ENCODE results near the gene FAT4. TPM values are rescaled to one million over a fixed set of nuclear protein-coding genes. Genes with fewer than 3 reads are reported as not detected.

Gene FAT4
- total RNA-seq, 1 experiment from 2014 or later: 0.05 TPM

GRCh38 chr4:125316401-125316790 is 1.6 kb downstream of the FAT4 start:
- Histone ChIP-seq H3K27me3 (replicated peaks; ENCODE audit: control insufficient read depth, insufficient read depth, low read length) (no peaks in the 10 kb centered on the region), H3K4me1 (0 out of 2 replicates have a peak, but pooled peaks cover 7% of the 10 kb centered on the region), H3K9me3 (no peaks in the 10 kb centered on the region), H3K4me3 (ENCODE audit: low read depth, low read length) (no peak overlapping the region), H3K36me3 (ENCODE audit: control insufficient read depth, insufficient read depth, low read length) (no peaks in the 10 kb centered on the region)
- Mint-ChIP-seq H3K27me3 (ENCODE audit: insufficient read depth, unreplicated experiment) (no peaks in the 10 kb centered on the region), H3K4me3 (ENCODE audit: unreplicated experiment) (peak overlapping the region; percentile 79), H3K36me3 (ENCODE audit: insufficient read depth, unreplicated experiment) (peaks cover 12% of the 10 kb centered on the region), H3K4me1 (ENCODE audit: low read depth, unreplicated experiment) (no peaks in the 10 kb centered on the region), H3K27ac (ENCODE audit: unreplicated experiment) (no peak overlapping the region), H3K9me3 (ENCODE audit: unreplicated experiment) (no peaks in the 10 kb centered on the region)
- TF ChIP-seq CTCF (IDR thresholded peaks at IDR 0.05; ENCODE audit: insufficient read depth in 1 of 2, low read depth in 1 of 2, low read length in 1 of 2, severe bottlenecking in 1 of 2, unreplicated experiment in 1 of 2): no peak
- ChIA-PET POLR2A (no interaction called here), CTCF (no interaction called here)
- intact Hi-C loops (cut with micrococcal nuclease; ENCODE audit: unreplicated experiment): loop anchor here (10.0 kb wide), 1 partner anchor 278 kb away; no protein-coding TSS in a partner anchor
- BruUV-seq (replicated peaks): no TSS peak
- no peak for DNase-seq

- Mint-ChIP-seq H3K9me3 (ENCODE audit: unreplicated experiment) (no peaks in the 10 kb centered on the region), H3K27me3 (ENCODE audit: insufficient read depth, unreplicated experiment) (no peaks in the 10 kb centered on the region), H3K27ac (ENCODE audit: unreplicated experiment) (no peak overlapping the region), H3K36me3 (ENCODE audit: insufficient read depth, unreplicated experiment) (peaks cover 12% of the 10 kb centered on the region), H3K4me1 (ENCODE audit: low read depth, unreplicated experiment) (no peaks in the 10 kb centered on the region), H3K4me3 (ENCODE audit: unreplicated experiment) (no peak overlapping the region)
- intact Hi-C loops (cut with micrococcal nuclease; ENCODE audit: unreplicated experiment): loop anchor here (10.0 kb wide), 1 partner anchor 278 kb away; no protein-coding TSS in a partner anchor
- Histone ChIP-seq H3K9me3 (no peaks in the 10 kb centered on the region), H3K4me3 (ENCODE audit: low read depth, low read length) (no peak overlapping the region), H3K36me3 (ENCODE audit: control insufficient read depth, insufficient read depth, low read length) (no peaks in the 10 kb centered on the region), H3K4me1 (0 out of 2 replicates have a peak, but pooled peaks cover 7% of the 10 kb centered on the region), H3K27me3 (replicated peaks; ENCODE audit: control insufficient read depth, insufficient read depth, low read length) (no peaks in the 10 kb centered on the region)
- BruUV-seq (replicated peaks): no TSS peak
- DNase-seq: no peak
- POLR2A ChIA-PET: no interaction called here
- CTCF ChIA-PET: no interaction called here
- TF ChIP-seq CTCF (IDR thresholded peaks at IDR 0.05; ENCODE audit: insufficient read depth in 1 of 2, low read depth in 1 of 2, low read length in 1 of 2, severe bottlenecking in 1 of 2, unreplicated experiment in 1 of 2): no peak
Observed at GRCh38 chr4:125316791-125317524, 2.2 kb downstream of the FAT4 start.

GRCh38 chr4:125317525-125317877 is 2.7 kb downstream of the FAT4 start:
- Histone ChIP-seq H3K4me3 (ENCODE audit: low read depth, low read length) (no peak overlapping the region), H3K36me3 (ENCODE audit: control insufficient read depth, insufficient read depth, low read length) (no peaks in the 10 kb centered on the region), H3K4me1 (0 out of 2 replicates have a peak, but pooled peaks cover 7% of the 10 kb centered on the region), H3K9me3 (no peaks in the 10 kb centered on the region), H3K27me3 (replicated peaks; ENCODE audit: control insufficient read depth, insufficient read depth, low read length) (no peaks in the 10 kb centered on the region)
- no peaks in the 10 kb centered on the region for H3K9me3 Mint-ChIP-seq (ENCODE audit: unreplicated experiment)
- intact Hi-C loops (cut with micrococcal nuclease; ENCODE audit: unreplicated experiment): loop anchor here (10.0 kb wide), 1 partner anchor 277 kb away; no protein-coding TSS in a partner anchor
- no peak for TF ChIP-seq CTCF (IDR thresholded peaks at IDR 0.05; ENCODE audit: insufficient read depth in 1 of 2, low read depth in 1 of 2, low read length in 1 of 2, severe bottlenecking in 1 of 2, unreplicated experiment in 1 of 2)
- BruUV-seq (replicated peaks): no TSS peak
- H3K4me3 Mint-ChIP-seq (ENCODE audit: unreplicated experiment): no peak overlapping the region
- no peak for DNase-seq
- ChIA-PET POLR2A (no interaction called here), CTCF (no interaction called here)
- H3K27me3 Mint-ChIP-seq (ENCODE audit: insufficient read depth, unreplicated experiment): no peaks in the 10 kb centered on the region
- H3K4me1 Mint-ChIP-seq (ENCODE audit: low read depth, unreplicated experiment): no peaks in the 10 kb centered on the region
- no peak overlapping the region for H3K27ac Mint-ChIP-seq (ENCODE audit: unreplicated experiment)
- H3K36me3 Mint-ChIP-seq (ENCODE audit: insufficient read depth, unreplicated experiment): peaks cover 12% of the 10 kb centered on the region
